IPS-18c (cell line): ENCODE measurements around the gene VTI1B.
"Not testable (repeated sequence)": the region's sequence is repeated elsewhere in the genome, so short reads cannot be mapped to it uniquely, and the experiment has no call there.

Experiments
- H3K4me3 ChIP-seq: 2 replicates; pipeline ENCODE4 v1.7.0; 2013; ENCODE audit warnings: low read depth, mild to moderate bottlenecking, low read length, moderate library complexity; ENCODE audit not compliant: insufficient read depth
- H3K9me3 ChIP-seq: one replicate; pipeline ENCODE4 v1.6.1; 2013; ENCODE audit warnings: mild to moderate bottlenecking, low read length, moderate library complexity; ENCODE audit not compliant: control insufficient read depth, insufficient read depth

The VTI1B gene

DNA sequence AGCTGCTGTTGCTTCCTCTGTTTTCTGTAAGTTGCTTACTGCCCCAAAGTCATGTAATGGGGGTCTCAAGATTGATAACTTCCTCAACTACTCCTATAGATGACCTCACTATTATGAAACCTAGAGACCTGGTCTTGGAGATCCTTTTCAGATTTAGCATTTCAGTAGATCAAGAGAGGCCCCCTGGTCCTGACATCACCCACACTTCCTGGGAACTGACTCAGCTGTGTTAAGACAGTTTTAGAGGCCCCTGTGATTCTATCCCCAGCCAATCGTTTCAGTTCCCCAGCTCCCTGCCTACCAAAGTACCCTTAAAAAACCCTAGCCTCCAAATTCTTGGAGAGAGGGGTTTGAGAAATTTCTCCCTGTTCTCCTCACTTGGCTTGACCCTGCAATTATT is 63.9 kb downstream of the VTI1B start:
- H3K4me3 ChIP-seq = no peak overlapping the region
- H3K9me3 ChIP-seq = peaks cover 2% of the 10 kb centered on the region

DNA sequence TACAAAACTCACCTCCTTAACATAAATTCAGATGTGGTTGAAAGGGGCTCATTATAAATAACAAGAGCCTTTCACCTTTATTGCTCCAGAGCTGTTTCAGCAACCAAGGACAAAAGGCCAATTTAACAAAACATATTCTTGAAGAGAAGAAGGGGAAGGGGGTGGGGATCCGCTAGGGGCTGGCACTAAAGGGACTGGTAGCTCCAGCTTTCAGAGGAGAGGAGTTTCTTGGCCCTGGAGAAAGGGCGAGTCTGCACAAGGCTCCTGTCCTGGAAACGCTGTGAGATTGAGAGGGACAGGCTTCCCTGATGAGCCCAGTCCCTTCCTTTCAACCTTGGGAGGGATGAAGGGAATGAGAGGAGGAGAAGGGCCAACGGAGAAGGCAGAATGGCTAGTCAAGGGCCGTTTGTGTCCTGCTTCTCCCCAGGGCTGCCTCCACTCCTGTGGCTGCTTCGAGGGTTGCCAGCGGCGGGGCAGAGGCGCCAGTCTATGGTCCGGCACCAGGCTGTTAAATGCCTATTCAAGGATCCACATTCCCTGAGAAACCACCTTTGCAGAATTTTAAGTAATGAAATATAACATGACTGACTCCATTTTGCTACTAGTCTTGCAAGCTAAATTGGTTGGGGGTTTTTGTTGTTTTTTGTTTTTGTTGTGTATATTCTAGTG is 64.7 kb downstream of the VTI1B start:
- Histone ChIP-seq H3K9me3 (peaks cover 2% of the 10 kb centered on the region), H3K4me3 (no peak overlapping the region)

DNA sequence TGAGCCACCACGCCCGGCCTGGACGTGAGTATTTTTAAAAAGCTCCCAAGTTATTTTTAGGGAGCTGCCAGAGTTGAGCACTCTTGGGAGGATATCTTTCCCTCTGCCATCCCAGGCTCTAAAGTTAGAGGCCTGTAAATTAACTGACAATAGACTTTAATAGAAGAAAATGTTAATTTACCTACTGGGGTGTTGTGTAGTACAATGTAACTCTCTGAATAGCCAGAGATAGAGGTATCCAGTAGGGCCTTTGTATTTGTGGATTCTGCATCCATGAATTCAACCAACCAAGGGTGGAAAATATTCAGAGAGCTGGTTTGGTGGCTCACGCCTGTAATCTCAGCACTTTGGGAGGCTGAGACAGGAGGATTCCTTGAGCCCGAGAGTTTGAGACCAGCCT is 66.8 kb downstream of the VTI1B start:
- Histone ChIP-seq H3K4me3 (no peak overlapping the region), H3K9me3 (peaks cover 2% of the 10 kb centered on the region)

DNA sequence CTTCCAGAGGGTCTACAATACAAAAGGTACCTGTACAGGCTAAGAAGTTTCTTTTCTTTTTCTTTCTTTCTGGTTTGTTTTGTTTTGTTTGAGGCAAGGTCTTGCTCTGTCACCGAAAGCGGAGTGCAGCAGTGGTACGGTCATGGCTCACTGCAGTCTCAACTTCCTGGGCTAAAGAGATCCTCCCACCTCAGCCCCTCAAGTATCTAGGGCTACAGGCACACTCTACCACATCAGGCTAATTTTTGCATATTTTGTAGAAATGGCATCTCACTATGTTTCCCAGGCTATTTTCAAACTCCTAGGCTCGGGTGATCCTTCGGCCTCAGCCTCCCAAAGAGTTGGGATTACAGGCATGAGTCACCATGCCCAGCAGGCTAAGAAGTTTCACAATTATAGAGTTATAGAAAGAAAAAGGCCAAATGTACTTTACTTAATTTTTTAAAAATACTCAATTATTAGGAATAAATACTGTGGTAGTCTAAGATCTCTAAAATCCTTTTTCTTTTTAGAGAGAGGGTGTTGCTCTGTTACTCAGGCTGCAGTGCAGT is 71.4 kb downstream of the VTI1B start:
- H3K4me3 ChIP-seq = no peak overlapping the region
- no peaks in the 10 kb centered on the region for H3K9me3 ChIP-seq

DNA sequence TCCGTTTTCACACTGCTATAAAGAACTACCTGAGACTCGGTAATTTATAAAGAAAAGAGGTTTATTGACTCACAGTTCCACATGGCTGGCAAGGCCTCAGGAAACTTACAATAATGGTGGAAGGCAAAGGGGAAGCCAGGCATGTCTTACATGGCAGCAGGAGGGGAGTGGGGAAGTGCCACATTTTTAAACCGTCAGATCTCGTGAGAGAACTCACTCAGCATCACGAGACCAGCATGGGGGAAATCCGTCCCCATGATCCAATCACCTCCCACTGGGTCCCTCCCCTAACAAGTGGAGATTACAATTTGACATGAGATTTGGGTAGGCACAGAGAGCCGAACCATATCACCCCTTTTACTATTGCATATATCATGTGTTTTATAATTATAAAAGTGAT is 72.4 kb downstream of the VTI1B start:
- Histone ChIP-seq H3K9me3 (no peaks in the 10 kb centered on the region), H3K4me3 (no peak overlapping the region)

DNA sequence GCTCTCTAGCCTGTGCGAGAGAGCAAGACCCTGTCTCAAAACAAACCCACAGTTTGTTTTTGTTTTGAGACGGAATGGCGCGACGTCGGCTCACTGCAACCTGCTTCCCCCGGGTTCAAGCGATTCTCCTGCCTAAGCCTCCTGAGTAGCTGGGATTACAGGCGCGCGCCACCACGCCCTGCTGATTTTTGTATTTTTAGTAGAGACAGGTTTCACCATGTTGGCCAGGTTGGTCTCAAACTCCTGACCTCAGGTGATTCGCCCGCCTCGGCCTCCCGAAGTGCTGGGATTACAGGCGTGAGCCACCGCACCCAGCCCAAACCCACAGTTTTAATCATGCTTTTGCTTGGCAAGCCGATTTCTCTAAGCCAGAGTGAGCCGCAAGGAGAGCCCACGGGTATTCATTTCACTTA is 73.9 kb downstream of the VTI1B start:
- H3K9me3 ChIP-seq = not testable (repeated sequence)
- H3K4me3 ChIP-seq = peak overlapping the region; percentile 86; the same call in 1 of the 2 replicates

DNA sequence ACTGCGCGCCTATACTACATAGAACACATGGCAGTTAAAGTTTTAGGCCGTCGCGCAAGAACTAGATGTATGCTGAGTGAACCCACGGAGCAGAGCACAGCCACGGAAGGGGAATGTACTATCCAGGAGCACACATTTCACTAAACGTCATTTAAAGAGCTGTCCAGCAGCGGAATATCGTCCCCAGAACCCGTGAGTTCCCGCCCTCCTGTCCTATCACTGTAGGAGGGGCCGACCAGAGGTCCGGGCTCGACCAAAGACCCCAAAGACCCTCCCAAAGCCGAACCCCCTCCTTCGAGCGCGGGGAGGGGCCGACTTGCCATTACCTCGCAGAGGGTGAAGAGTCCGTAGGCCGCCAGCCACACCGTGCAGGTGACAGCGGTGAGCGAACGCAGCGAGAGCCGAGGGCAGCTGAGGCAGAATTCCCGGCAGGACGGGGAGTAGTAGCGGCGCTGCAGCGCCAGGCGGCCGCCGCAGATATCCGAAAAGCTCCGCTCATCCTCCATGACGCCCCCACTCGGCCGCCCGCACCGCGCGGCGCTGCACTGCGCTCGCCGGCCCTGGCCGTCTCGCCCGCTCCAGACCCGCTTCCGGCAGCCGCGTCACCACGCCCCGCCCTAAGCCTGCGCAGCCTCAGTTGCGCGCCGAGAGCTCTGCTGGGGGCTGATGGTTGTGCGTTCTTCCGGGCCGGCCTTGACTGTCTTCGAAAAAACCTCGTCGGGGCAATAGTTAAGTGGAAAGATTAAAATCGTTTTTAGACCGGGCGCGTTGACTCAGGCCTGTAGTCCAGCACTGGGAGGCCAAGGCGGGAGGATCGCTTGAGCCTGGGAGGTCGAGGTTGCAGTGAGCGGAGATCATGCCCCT is 74.5 kb downstream of the VTI1B start, which contains the start of gene PIGH:
Gene PIGH, minus strand, starts transcription at position 571 of the 864 bp plus-strand sequence. Its CDS starts 65 bp downstream, at position 506.
- Histone ChIP-seq H3K4me3 (peak within 1 kb of the TSS; percentile 86), H3K9me3 (no peaks in the 10 kb centered on the region)
